ENCODE measurements around the gene SHC2.

- no peak for TF ChIP-seq POLR2AphosphoS5 (IDR thresholded peaks at IDR 0.05; ENCODE audit: low read depth, low read length)
- TF ChIP-seq, protein P1, sequence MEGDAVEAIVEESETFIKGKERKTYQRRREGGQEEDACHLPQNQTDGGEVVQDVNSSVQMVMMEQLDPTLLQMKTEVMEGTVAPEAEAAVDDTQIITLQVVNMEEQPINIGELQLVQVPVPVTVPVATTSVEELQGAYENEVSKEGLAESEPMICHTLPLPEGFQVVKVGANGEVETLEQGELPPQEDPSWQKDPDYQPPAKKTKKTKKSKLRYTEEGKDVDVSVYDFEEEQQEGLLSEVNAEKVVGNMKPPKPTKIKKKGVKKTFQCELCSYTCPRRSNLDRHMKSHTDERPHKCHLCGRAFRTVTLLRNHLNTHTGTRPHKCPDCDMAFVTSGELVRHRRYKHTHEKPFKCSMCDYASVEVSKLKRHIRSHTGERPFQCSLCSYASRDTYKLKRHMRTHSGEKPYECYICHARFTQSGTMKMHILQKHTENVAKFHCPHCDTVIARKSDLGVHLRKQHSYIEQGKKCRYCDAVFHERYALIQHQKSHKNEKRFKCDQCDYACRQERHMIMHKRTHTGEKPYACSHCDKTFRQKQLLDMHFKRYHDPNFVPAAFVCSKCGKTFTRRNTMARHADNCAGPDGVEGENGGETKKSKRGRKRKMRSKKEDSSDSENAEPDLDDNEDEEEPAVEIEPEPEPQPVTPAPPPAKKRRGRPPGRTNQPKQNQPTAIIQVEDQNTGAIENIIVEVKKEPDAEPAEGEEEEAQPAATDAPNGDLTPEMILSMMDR (IDR thresholded peaks at IDR 0.05), result no peak
- TF ChIP-seq RXRA (IDR thresholded peaks at IDR 0.05; ENCODE audit: borderline replicate concordance, low read depth), result no peak
Measured at GRCh38 chr19:464208-464545, 3.3 kb upstream of the SHC2 start.
